ENCODE measurements around the gene IRGQ. TPM values are rescaled to one million over a fixed set of nuclear protein-coding genes. Genes with fewer than 3 reads are reported as not detected.
"Not testable (repeated sequence)": the region's sequence is repeated elsewhere in the genome, so short reads cannot be mapped to it uniquely, and the experiment has no call there.

The IRGQ gene
- total RNA-seq, 1 donor from 2014 or later = 13.8 TPM

DNA sequence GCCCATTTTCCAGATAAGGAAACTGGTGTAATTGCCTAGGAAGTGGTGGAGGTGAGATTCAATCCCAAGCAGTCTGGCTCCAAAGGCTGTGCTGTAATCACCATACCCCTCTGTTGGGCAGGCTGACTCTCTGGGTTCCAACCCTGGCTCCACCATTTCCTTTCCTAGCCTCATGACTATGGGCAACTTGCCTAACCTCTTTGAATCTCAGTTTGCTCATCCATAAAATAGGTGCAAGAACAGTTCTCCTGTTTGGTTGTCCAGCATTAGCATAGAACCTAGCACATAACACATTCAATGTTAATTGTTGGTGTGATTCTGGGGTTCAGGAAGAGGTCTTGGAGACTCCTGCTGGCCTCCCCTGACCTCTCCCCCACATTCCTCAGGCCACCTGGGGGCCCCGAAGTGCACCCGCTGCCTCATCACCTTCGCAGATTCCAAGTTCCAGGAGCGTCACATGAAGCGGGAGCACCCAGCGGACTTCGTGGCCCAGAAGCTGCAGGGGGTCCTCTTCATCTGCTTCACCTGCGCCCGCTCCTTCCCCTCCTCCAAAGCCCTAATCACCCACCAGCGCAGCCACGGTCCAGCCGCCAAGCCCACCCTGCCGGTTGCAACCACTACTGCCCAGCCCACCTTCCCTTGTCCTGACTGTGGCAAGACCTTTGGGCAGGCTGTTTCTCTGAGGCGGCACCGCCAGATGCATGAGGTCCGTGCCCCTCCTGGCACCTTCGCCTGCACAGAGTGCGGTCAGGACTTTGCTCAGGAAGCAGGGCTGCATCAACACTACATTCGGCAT, 2.7 kb upstream of the IRGQ start:
- intact Hi-C loops (cut with micrococcal nuclease) = loop anchor here (5.0 kb wide), 2 partner anchors 136 to 151 kb away; no protein-coding TSS in a partner anchor

DNA sequence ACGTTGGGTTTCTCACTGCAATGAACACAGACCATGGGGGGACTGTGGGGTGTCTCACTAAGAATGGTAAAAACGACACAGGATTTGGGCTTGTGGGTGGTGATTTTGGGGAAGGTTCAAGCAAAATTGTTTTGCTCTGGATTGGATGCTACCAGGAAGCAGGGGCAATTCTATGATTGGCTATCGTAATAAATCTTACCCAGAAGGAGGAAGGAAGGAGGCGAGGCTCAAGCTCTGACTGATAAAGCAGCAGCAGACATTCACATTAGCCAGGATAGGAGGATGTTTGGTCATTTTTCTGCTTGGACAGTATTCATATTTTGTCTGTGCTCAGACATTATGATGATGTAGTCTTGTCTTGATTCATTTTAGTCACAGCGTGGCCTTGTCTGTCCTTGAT, 1.9 kb upstream of the IRGQ start:
- intact Hi-C loops (cut with micrococcal nuclease) = loop anchor here (2.0 to 5.0 kb wide), 3 partner anchors 136 to 157 kb away; partner anchors contain the start of gene SMG9

DNA sequence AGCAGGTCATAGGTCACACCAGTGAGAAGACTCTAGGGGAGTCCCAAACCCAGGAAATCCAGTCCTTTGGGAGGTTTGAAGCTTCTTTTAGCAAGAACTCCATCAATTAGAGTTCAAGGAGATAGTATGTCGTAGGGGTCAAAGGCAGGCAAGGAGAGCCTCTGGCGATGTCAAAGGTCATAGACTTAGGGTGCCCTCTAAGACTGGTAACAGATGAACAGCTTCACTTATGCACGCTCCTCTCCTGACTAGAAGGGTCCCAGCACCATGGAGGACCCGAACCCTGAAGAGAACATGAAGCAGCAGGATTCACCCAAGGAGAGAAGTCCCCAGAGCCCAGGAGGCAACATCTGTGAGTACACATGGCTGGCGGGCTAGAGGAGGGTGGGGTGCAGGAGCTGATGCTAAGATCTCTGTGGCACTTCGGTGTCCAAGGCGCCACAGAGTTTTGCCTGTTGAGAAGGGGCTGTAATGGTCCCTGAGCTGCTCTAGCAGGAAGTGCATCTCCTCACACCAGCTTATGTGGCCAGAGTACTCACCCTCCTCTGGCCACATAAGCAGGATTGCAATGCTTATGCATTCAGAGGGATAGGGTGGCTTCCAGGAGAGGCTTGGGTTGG, 1.0 kb upstream of the IRGQ start:
- intact Hi-C loops (cut with micrococcal nuclease) = loop anchor here (1.0 to 5.0 kb wide), 8 partner anchors 17 to 158 kb away; partner anchors contain the start of genes PINLYP, SMG9, XRCC1 and ZNF428

DNA sequence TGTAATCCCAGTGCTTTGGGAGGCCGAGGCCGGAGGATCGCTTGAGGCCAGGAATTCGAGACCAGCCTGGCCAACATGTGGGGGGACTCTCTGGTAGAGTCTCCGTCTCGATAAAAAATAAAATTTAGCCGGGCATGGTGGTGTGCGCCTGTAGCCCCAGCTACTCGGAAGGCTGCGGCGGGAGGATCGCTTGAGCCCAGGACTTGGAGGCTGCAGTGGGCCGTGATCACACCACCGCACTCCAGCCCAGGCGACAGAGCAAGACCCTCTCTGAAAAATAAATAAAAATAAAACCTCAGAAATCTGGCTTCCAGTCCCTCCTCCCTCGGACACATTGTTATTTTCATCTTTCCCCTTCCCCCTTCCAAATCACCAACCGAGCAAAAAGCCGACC, 332 bp downstream of the IRGQ start:
- intact Hi-C loops (cut with micrococcal nuclease) = loop anchor here (5.0 kb wide), 2 partner anchors 133 to 148 kb away; no protein-coding TSS in a partner anchor

DNA sequence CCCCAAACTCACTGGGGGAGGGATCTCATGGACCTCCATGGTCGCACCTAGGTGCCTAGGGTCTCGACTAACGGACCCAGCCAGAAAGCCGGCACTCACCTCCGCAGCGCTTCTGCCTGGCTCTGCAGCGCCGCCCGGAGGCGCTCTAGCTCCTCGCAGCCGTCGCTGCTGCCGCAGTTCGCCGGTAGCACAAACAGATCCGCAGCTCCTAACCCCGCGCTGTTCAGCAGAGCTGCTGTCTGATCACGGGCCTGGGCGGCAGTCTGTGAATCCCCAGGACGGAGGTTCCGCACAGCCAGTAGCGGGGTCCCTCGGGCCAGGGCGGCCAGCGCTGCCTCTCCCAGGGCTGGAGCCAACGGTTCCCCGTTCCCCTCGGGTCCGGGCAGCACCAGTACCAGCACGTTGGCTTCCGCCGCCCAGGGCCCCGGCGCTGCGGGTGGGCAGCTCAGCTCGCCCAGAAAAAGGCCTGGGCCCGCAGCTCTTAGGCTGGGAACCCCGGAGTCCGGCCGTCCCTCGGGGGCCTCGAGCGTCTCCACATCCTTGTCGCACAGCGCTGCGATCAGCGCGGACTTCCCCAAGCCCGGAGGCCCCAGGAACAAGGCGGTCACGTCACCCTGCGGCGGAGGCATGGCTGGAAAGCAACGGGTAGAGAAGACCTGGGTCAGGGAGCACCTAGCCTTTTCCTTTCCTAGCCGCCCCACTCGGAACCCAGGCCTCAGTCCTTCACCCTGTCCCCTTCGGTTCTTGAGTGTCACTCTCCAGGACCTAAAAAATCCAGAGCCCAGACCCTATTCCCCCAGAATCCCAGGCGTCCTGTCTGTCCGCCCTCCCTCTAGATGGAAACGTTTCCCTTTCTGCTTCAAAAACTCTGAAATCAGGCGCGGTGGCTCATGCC, 977 bp downstream of the IRGQ start:
- intact Hi-C loops (cut with micrococcal nuclease) = loop anchor here (1.0 to 5.0 kb wide), 3 partner anchors 40 to 148 kb away; no protein-coding TSS in a partner anchor

DNA sequence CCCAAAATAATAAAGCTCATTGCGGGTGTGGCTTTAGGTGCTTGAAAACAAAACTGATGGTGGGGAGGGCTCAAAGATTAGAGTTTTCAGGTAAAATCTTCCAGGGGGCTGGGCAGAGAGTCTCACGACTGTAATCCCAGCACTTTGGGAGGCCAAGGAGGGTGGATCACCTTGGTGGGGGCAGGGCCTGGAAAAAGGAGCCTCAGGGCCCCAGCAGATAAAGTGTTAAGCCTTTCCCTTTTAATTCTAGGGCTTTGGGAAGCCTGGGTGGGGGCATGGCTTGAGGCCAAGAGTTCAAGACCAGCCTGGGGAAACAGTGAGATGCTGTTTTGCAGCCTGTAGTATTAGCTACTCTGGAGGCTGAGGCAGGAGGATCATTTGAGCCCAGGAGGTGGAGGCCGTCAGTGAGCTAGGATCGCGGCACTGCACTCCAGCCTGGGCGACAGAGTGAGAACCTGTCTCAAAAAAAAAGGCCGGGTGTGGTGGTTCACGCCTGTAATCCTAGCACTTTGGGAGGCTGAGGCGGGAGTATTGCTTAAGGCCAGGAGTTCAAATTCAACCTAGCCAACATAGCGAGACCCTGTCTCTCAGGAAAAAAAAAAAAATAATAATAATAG, 1.7 kb downstream of the IRGQ start:
- intact Hi-C loops (cut with micrococcal nuclease) = loop anchor here (1.0 kb wide), 1 partner anchor 39 kb away; no protein-coding TSS in a partner anchor

DNA sequence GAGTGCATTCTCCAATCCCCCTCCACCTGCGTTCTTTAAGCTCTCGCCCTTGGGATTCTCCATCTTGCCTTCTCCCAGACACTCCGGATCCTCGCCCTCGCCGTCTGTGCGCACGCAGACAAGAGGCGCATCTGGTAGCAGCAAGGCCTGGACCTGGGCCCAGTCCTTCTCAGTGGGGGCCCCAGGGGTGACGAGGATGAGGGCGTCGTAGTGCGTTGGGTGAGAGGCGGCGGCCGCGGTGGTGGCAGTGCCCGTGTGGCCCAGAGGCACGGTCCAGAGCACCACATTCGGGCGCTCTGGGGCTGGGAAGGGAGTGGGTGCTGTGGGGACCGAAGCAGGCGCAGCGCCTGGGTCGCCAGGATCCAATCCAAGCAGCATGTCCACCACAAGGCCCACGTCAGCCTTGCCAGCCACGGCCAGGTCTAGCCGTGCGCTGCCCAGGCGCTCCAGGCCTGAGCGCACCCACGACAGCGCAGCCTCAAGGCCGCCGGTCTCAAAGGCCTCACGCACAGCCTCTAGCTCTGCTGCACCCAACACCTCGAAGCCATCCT, 3.1 kb downstream of the IRGQ start:
- intact Hi-C loops (cut with micrococcal nuclease) = no loop called here

DNA sequence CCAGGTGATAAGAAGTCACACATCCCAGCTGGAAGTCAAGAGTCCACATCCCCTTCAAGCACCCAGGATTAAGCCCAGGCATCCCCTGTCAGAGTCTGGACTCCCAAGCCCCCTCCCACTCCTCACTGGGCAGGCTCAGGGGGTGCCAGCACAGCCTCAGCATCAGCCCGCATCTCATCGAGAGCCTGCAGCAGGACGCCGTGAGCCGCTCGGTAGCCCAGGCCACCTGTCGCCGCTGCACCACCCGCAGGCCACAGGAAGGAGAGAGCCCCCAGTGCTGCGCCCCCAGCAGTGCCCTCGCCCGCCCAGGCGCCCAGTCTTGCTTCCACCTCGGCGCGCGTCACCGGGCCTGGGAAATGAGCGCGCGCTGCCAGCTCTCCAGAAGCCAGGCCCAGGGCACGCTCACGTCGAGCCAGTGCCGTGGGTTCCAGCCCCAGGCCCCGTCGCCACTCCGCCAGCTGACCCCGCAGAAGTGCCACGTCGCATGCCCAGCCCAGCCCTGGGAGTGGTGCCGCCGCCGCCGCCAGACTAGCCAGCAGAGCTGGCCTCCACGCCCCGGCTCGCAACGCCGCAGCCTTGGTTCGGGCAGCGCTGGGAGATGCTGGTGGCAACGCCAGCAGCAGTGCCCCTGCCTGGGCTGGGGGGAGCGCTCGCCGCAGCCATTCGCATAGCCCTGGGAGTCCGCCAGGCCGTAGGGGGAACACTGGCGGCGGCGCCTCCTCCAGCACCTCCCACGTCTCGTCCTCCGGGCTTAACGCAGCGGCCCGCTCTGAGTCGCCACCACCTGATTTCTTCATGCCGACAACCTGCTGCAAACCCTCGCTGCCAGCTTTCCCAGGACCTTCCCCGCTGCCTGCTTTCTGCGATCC, 3.8 kb downstream of the IRGQ start:
- intact Hi-C loops (cut with micrococcal nuclease) = no loop called here

DNA sequence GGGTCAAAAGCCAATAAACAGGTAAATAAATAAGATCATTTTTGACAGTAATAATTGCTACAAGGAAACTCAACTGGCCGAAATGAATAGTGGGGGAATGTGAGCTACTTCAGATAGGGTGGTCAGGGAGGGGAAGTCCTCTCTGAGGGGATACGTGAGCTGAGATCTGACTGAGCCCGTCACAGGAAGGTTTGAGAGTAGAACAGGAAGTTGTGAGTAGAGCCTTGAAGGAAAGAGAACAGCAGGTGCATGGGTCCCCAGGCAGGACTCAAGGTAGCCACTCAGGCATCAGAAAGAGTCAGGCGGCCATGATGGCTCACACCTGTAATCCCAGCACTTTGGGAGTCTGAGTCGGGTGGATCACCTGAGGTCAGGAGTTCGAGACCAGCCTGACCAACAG, 6.3 kb downstream of the IRGQ start:
- intact Hi-C loops (cut with micrococcal nuclease) = no loop called here

DNA sequence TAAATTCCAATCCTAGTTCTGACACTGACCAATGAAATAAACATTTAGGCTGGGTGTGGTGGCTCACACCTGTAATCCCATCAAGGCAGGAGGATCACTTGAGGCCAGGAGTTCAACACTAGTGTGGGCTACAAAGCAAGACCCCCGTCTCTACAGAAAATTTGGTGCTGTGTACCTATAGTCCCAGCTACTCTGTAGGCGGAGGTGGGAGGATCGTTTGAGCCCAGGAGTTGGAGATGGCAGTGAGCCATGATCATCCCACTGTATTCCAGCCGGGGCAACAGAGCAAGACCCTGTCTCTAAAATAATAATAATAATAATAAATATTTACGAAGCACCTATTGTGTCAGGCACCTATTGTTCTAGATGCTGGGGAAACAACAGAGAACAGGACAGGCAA, 6.7 kb downstream of the IRGQ start:
- intact Hi-C loops (cut with micrococcal nuclease) = no loop called here

DNA sequence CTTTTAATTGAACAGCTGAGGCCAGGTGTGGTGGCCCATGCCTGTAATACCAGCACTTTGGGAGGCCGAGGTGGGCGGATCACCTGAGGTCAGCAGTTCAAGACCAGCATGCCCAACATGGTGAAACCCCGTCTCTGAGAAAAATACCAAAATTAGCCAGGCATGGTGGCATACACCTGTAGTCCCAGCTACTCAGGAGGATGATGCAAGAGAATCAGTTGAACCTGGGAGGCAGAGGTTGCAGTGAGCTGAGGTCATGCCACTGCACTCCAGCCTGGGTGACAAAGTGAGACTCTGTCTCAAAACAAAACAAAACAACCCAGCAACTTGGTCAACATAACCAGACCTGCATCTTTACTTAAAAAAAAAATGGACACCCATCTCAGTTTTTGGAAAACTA, 8.9 kb downstream of the IRGQ start:
- intact Hi-C loops (cut with micrococcal nuclease) = not testable (repeated sequence)

DNA sequence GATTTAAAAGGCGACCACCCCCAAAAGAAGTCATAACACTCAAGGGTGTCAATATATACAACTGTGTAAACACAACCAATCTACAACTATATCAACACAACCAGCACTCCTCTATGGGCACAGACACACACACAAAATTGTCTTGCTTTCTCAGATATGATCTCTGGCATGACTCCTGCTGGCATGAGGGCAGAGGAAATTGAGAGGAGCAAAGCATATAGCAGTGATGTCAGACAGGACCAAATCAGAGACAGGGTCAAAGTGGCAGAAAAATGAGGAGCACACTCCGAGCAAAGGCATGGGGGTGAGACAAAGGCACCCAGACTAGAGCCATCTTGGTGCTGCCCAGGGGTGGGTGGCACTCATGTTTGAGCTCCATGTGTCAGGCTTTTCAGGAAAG, 9.6 kb downstream of the IRGQ start:
- intact Hi-C loops (cut with micrococcal nuclease) = no loop called here

DNA sequence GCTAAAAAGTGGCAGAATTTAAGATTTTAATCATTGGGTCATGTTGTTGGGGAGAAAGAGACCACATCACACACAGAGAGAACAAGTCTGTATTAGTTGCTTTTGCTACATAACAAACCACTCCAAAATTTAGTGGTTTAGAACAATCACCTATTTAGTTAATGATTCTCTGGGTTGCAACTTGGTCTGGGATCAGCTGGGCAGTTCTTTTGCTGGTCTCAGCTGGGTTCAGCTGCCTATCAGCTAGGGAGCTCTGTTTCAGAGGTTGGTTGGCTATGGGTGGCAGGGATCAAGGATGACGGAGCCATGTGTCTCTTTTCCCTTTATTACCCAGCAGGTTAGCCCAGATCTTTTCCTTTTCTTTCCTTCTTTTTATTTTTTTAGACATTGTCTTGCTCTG, 11.4 kb downstream of the IRGQ start:
- intact Hi-C loops (cut with micrococcal nuclease) = no loop called here

DNA sequence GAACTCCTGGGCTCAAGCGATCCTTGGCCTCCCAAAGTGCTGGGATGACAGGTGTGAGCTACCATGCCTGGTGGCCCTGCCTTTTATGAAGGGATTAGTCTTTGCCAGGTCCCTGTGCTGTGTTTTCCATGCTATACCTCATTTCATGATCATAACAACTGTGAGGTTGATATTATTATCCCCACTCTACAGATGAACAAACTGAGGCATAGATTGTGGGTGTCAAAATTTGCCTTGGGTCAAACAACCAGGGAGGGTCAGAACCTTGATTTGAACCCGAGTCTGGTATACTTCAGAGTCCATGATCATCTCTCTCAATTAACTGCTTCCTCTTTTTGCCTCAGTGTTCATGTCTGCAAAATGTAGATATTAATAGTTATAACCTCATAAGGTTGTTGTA, 13.4 kb downstream of the IRGQ start:
- intact Hi-C loops (cut with micrococcal nuclease) = no loop called here

DNA sequence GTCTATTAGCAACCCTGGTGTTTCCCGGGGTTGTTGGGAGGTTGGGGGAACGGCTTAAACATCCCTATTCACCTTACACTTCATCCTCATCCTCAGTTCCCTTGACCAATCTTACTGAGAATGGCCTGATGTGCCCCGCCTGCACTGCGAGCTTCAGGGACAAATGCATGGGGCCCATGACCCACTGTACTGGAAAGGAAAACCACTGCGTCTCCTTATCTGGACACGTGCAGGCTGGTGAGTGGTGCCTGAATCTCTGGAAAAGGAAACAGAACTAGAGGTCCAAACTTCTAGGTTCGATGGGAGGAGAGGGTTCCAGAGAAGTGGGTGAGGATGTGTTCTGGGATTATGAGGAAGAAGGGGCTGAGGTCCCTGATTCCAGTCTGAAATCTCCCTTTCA, 14.5 kb downstream of the IRGQ start:
- intact Hi-C loops (cut with micrococcal nuclease) = no loop called here

DNA sequence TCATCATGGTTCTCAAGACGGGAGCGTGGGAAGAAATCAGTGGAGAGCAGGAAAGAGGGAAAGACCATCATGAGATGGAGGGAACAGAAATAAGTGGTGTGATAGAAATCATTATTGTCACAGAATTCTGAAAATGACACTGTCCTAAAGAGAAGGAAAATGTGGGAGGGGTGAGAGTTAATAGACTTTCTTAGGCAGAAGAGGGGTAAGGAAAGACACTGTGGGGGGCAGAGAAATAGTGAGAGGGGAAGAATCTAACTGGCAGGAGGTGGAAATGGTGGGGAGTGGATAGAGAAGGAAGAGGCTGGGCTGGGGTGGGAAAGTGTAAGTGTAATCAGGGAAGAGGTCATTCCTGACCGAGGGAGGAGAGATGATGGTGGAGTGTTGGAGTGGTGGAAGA, 17.1 kb downstream of the IRGQ start:
- intact Hi-C loops (cut with micrococcal nuclease) = no loop called here

DNA sequence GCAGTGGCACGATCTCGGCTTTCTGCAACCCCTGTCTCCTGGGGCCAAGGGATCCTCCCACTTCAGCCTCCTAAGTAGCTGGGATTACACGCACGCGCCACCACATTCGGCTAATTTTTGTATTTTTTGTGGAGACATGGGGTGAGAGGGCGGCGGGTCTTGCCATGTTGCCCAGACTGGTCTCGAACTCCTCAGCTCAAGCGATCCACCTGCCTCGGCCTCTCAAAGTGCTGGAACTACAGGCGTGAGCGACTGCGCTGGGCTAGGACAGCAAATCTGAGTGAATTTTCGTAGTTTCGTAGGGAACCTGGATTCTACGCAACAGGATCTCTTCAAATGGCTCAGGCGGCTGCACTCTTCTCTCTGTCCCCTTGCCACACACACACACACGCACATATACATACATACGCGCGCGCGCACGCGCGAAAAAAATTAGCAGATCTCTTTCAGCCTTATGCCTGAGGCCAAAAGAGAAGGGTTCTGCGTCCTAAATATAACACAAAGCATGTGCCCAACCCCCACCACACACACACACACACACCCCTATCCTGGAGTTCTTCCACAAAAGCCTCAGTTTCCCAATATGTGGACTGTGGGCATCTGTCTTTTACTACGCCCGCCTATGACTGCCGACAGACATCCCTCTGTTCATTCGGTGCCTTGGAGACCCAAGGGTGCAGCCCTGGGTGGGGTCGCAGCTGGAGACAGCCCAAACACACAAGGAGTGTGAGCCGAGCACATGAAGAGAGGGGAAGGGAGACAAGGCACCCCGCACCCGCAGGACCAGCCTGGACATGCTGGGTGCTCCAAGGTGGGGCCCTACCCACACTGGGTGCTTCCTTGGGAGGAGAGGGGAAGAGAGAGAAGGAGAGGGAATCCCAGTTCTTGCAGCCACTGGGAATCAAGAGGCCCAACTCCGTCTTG, 19.7 kb downstream of the IRGQ start:
- intact Hi-C loops (cut with micrococcal nuclease) = loop anchor here (1.0 kb wide), 3 partner anchors 20 to 43 kb away; partner anchors contain the start of genes IRGQ, ZNF428, ZNF575 and ZNF576

DNA sequence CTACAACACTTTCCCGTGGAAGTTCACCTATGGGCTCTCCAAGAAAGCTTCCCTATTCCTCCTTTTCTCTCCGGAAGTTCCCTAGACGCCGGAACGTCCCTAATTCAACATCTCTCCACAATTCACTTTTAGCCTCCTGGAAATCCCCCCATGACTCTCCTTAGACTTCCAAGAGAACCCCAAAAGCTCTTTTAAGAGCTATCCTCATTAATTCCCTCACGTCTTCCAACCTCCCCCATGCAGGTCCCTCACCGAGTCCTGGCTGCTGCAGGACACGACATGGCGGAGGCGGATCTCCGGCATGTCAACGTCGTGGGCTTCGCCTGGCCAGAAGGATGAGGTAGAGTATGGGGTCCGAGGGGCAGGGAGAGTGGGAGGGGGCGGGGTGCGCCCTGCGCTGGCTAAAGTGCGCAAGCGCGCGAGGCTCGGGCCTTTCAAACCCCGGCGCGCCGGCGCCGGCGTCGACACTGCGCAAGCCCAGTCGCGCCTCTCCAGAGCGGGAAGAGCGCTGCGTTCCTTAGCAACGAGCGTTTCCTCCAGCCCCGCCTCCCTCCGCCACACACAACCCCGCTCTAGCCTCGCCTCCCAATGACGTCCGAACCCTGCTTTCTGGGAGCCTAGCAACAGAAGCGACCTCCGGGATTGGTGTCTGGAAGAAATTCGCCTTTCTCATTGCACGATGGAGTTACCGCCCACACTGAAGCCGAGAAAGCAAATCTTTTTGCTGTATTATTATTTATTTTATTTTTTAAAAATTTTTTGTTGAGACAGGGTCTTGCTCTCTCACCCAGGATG, 20.6 kb downstream of the IRGQ start, which contains the start of the genes PINLYP and XRCC1:
Gene PINLYP, plus strand, starts transcription at position 646 of the 795 bp plus-strand sequence. CDS start 1,391 bp downstream, outside the sequence.
Gene XRCC1, minus strand, starts transcription at position 372 of the 795 bp plus-strand sequence. Its CDS starts 69 bp downstream, at position 303.
- intact Hi-C loops (cut with micrococcal nuclease) = loop anchor here (1.0 kb wide), 3 partner anchors 21 to 44 kb away; partner anchors contain the start of genes IRGQ, ZNF428, ZNF575 and ZNF576

Measured in T-helper 2 cell treated with Interferon-gamma antibody and Interleukin-4, amounts not matched to agents 100 ng/mL and 5 ng/mL, for 36 hours (primary cell).